HG02678 (cell line): ENCODE data around the gene ACBD3.
"Not testable (repeated sequence)": the region's sequence is repeated elsewhere in the genome, so short reads cannot be mapped to it uniquely, and the experiment has no call there.

Experiments used
- ATAC-seq: cut with Tn5 transposase; IDR thresholded peaks from one replicate; pipeline ENCODE4 v1.9.1; 2021; ENCODE audit warnings: mild to moderate bottlenecking, moderate library complexity; ENCODE audit not compliant: unreplicated experiment

ACBD3 gene

DNA sequence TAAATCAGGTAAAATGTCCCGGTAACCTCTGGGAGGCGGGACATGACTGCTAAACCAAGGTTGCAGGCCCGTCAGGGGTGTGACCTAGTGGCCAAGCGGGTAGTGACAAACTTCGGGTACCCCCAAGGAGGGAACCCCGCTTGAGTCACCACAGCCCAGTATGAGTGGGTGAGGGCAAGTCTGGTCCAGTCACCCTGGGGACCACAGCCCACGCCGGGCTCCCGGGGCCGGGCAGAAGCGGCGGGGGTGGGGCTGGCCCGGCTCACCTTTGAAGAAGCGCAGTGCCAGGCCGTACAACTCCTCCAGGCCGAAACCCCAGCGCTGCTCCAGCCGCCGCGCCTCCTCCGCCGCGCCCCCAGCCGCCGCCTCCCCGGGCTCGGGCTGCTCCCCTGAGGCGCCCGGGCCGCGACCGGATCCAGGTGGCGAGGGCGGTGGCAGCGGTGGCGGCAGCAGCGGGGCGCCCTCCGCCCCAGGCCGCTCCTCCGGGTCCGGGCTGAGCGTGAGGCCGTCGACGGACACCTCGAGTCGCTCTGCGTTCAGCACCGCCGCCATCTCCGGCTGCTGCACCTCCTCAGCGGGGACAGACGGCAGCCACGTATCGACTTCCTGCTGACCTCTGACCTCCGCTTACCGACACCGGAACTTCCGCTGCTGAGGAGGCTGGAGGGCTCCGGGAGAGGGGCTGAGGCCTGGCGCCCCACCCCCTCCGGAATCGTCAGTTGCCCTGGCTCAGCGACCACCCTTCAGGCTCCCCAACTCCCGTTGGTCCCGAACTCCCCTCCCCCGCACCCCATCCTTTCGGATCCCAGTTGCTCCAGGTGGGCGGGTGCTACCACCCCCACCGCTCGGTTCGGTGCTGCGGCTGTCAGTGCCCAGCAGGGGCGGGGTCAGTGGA lies at the start of gene ACBD3:
Gene ACBD3 (minus strand): TSS at position 618 of the 895 bp plus-strand sequence. CDS start 66 bp downstream, at position 552.
- ATAC-seq = peak; percentile 95

DNA sequence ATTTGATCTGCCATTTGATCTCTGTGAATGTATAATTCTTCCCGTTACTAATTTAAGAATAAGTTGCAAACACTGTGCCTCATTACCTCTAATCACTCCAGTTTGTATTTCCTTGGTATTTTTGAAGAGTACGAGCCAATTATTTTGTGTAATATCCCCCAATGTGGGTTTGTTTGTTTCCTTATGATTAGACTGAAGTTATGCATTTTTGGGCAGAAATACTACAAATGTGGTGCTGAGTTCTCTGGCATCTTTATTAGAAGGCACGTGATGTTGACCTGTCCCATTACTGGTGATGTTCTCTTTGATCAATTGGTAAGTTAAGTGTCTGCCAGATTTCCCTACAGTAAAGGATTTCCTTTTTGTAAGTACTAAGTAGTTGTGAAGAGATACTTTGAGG lies 47.3 kb upstream of the ACBD3 start:
- ATAC-seq = no peak

DNA sequence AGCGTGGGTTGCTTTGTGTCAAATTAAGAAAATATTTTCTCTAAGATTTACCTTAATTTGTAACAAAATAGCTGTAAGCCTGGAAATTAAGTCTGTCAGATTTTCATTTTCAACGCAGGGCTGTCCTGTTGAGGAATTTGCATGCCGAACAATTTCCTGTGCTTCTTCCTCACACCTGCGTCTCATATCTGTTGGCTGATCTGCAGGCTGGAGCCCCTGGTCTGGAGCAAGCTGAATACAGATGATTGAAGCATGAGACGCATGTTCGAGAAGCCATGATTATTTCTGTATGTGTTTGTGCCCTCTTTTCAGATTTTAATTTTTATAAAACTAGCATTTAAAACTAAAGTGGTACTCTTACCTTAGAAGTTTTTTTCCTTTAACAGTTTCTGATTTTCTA lies 46.8 kb upstream of the ACBD3 start:
- peak; percentile 78 for ATAC-seq

DNA sequence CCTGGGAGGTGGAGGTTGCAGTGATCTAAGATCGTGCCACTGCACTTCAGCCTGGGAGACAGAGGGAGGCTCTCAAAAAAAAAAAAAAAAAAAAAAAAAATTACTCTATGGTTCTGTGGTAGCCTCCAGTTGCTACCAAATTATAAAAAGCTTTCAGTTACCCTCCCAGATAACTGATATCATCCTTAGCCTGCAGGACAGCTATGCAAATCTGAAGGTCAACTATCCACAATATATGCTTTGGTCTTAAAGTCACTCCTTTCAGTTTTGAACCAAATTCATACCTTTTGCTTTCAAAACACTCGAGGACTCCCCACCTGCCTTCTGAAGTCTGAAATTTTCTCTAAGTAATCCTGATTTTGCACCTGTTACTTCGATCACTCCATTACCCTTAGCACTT lies 40.1 kb upstream of the ACBD3 start:
- no peak for ATAC-seq

DNA sequence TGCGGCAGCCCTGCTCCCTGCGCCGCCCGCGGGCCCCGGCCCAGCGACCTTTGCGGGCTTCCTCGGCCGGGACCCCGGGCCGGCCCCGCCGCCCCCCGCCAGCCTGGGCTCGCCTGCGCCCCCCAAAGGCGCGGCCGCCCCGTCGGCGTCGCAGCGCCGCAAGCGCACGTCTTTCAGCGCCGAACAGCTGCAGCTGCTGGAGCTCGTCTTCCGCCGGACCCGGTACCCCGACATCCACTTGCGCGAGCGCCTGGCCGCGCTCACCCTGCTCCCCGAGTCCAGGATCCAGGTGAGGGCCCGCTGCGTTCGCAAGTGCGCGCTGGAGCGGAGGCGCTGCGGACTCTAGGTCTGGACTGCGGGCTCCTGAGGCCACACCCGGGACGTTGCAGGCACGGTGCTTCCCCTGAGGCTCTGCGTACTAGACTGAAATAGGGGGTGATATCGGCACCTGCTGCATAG lies 37.3 kb upstream of the ACBD3 start:
- ATAC-seq = peak; percentile 75

DNA sequence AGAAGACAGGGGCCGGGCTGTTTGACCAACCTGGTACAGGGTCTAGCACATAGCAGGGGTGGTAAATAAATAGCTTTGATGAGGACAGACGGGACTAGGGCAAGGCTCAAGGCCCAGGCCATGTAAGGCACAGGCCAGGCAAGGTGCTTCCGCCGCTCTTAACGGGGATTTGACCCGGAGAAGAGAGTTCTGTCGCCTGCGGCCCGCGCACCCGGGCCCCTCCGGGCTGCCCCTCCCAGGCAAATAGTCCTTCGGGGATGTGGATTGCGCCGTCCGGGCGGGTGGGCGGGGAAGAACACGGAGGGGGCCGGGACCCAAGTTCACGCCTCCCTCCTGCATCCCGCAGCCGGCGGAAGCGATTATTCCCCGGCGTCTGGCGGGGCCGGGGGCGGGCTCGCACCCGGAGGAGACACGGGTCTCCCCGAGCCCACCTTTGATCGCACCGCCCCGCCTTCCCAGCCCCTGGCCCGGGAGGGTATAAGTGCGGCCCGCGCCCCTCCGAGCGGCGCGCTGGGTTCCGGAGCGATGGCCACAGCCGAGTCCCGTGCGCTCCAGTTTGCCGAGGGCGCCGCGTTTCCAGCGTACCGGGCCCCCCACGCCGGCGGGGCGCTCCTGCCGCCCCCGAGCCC lies 36.7 kb upstream of the ACBD3 start, which contains the start of gene MIXL1:
Gene MIXL1 (plus strand): TSS at position 508 of the 629 bp plus-strand sequence. CDS start 18 bp downstream, at position 526.
- peak; percentile 40 for ATAC-seq

DNA sequence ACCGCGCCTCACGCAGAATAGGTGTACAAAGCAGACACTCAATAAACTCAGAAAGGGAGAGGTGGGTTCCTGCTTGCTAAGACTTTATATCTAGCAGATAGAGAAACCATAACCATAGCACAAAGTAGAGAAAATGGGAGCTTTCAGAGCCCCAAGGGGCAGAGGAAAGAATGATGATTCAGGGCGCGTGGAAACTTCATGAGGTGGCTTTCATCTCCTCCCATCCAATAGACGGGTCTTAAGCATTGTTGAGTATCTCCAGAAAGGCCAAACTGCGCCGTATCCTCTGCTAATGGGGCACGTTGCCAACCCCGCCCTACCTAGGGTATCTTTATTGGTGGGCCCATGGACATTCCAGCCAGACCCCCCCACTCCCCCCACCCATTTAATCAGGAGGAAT lies 36.1 kb upstream of the ACBD3 start:
- ATAC-seq = no peak

DNA sequence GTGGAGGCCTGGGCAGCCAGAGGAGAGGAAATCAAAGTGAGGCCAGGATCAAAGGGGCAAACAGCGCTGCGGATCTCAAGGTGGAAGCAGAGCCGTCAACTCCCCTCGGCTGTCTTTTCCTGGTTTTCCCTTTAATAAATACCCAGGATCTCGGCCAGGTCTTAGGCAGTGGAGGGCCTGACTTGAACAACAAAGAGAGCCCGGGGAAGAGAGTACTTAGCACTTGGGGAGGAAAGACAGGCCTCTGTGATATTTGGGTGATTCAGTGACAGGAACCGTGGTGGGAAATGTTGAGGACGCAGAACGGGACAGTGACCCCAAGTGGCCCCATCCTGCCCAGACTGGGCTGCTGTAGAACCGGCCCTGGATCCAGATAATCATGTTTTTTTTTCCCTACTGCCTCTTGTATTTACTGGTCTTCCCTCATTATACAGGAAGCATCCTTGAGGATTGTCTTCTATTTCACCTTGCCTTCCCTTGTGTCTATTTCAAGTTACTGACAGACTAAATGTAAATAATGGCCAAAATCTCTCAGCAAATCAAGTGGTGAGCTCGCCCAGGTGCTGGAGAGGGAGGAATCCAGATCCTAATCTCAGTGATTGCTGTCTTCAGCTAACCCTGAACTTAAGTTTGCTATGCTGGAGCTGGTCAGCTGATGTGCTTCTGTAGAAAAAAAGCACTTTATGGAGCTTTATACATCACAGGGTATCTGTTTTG lies 34.1 kb upstream of the ACBD3 start:
- ATAC-seq = no peak

DNA sequence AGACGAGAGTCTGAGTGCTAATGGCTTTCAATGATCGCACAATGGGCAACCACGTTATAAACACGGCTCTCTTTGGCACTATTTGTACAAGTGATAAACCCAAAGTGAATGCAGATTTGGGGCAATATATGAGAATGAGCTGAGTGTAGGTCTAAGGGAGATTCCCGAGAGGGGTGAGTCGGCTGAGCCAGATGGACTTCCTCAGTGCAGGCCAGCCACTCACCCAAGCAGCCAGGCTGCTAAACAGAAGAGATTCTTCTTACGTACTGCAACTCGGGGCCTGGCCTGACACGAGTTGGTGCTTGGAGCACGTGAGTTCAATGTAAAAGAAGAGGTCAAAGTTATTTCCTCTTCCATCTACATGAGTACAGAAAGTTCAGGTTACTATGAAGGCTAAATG lies 30.7 kb upstream of the ACBD3 start:
- no peak for ATAC-seq

DNA sequence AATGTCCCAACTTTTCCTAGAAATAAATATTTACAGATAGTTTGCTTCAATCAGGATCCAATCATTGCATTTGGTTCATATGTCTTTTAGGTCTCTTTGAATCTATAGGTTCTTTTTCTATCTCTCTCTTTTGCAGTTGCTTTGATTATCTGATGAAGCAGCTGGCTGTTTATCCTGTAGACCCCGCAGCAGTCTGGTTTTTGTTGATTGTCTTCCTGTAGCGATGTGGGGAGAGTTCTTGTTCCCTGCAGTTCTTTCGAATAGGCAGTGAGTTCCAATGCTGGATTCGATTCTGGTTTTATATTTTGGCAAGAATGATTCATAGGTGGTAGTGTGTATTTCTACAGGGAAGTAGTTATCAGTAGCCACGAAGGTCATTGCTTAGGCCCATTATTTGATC lies 29.5 kb upstream of the ACBD3 start:
- no peak for ATAC-seq

DNA sequence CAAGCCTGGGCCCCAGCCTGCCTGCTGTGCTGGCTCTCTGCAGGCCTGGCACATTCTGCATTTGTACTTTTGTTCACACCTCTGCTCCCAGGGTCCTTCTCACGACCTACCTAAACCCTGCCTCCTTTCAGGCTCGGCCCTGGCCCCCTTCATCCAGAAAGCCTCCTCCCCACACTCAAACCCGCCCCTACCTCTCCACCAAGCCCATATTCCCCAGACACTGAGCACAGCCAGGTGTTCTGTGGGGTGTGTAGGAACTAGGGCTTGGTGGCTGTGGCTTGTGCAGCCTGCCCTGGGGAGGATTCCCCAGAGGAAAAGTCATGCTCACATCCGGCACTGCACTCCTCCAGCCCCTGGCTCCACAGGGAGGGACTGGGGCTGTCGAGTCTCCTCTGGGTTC lies 28.7 kb upstream of the ACBD3 start:
- ATAC-seq = no peak

DNA sequence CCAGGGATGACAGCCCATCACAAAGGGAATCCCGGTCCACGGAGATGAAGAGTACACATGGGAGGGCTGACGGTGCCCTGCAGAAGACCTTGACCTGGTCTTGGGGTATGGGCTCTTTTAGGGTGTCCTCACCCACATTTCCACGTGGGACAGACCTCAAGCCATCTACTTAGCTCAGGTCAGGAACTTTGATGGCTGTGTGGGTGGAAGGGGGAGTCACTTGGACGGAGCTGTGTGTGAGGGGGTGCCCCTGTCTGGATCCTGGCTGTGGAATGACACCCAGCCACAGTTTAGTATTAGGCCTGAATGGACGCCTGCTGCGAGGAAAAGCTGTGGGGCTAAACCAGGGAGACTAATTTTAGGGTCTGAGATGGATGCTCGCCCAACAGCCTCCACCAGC lies 26.0 kb upstream of the ACBD3 start:
- ATAC-seq = no peak

DNA sequence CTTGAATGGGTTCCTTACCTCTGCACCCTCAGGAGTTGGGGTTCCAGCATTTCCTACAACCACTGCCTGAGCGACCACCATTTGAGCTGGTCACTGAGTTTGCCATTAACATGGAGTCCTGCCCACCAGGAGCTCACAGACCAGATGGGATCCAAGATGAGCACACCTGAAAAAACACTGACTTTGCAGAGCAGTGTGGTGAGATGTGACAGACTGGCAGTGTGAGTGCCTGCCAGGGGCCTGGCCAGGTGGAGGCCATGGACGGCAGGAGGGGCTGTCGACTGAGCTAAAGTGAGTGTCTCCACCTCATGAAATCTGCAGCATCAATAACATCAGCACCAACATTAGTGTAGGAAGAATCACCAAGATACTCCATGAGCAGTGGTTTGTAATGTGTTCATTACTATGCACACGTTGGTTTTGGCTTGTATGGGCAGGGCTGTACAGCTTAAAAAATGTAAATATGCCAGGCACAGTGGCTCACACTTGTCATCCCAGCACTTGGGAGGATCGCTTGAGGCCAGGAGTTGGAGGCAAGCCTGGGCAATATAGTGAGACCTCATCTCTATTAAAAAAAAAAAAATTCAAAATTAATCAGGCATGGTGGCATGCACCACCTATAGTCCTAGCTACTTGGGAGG lies 24.8 kb upstream of the ACBD3 start:
- ATAC-seq = no peak

DNA sequence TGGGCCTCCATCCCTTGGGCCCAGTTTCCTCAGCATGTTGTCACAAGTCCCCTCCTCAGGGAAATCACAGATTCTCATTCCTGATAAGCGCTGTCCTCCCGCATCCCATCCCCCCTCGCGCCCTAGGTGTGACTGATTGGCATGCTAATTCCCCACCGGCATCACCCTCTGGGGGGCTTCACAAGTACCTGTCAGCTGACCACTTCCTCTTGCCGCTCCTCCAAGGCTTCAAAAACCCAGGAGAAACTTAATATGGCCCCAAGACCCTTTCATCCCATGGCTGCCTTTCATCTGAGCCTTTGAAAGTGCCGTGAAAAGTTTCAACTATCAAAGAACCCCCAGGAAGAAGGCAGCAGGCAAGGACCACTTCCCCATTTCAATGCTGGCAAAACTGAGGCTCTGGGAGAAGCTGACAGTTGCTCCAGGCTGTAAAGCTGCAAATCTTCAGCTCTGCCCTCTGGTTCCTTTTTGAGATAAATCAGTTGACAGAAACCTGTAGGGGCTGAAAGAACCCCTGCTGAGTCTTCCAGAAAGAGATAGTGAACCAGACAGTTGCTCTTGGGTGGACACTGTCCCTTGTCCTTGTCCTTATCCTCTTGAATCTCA lies 24.1 kb upstream of the ACBD3 start:
- no peak for ATAC-seq

DNA sequence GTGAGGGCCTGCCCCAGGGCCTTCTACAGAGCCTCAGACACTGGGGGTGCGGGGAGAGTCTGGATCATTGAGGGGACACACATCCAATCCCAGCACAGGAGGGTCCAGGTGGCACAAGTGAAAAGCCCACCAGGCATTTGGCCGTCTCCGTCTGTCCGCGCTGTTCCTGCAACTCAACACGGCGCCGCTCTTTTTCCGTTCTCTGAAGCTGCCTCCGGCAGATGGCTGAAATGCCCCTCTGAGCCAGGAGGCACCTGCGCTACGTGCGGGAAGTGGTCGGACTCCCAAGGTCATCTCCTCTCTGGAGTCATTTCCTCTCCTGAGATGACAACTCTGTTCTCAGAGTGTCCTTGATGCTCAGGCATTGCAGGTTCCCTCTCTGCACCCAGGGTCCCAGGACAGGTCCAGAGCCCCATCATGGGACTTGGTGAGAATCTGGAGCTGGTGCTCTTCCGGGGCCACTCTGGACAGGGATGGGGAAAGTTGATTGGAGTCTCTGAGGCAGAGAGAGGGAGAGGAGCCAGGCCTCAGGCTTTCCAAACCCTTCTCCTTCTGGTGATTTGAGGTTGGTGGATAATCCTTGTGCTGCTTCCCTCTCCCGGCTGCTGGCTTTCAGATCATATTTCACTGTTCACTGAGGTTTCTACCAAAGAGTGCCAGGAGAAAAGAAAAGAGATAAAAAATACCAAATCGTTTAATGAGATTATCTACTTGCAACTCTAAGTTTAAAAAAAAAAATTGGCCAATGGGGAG lies 22.9 kb upstream of the ACBD3 start:
- ATAC-seq = no peak

DNA sequence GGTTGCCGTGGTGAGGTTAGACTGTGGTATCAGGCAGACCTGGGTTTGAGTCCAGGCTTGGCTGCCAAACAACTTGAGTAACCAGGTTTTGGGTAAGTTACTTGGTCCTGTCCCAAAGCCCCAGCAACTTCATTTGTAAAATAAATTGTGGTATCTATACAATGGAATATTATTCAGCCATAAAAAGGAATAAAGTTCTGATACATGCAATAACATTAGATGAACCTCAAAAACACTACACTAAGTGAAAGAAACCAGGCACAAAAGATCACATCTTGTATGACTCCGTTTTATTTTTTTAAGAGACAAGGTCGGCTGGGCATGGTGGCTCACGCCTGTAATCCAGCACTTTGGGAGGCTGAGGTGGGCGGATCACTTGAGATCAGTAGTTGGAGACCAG lies 20.5 kb upstream of the ACBD3 start:
- ATAC-seq = no peak

DNA sequence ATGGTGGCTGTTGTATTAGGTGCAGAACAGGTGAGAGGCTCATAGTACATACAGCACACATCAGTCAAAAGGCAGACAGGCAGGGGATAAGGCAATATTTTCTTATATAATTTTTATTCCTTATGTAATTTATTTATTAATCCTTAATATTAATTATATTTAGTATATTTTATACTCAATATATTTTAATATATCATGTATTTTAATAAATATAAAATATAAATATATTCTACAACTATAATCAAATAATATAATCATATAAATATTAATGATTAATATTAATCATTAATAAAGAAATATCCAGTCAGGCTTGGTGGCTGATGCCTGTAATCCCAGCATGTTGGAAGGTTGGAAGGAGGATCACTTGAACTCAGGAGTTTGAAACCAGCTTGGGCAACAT lies 17.7 kb upstream of the ACBD3 start:
- no peak for ATAC-seq

DNA sequence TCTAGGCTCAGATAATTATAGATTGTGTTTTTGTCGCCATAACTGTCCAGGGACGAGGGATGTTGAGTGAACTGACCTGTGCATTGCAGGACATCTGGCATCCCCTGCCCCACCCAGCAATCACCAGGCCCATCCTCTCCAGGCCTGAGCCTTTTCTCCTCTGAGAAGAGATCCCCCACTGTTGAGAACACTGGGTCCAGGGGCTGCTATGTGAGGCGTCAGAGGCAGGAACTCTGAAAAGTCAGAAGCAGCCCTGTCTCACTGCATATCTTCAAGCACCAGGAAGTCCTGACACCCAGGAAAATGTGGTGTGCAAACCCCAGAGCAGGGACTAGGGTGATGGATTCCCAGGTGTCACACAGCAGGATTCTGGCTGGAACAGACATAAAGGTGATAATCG lies 17.1 kb upstream of the ACBD3 start:
- no peak for ATAC-seq

DNA sequence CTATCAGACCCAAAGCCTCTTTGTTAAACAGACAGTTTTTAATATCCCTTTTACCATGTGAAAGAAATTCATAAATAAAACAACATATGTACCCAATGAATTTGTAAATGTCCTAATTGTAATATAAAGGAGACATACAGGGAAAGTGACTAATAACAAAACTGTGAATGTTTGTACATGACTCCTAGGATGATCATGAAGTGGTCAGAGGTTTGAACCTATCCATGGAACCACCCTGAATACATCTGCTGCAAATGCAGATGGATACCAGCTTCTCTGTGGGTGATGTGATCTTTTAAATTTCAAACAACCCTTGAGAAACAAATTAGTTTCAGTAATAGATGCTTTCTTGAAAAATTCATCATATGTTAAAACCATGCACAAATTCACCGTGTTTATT lies 16.7 kb upstream of the ACBD3 start:
- no peak for ATAC-seq

DNA sequence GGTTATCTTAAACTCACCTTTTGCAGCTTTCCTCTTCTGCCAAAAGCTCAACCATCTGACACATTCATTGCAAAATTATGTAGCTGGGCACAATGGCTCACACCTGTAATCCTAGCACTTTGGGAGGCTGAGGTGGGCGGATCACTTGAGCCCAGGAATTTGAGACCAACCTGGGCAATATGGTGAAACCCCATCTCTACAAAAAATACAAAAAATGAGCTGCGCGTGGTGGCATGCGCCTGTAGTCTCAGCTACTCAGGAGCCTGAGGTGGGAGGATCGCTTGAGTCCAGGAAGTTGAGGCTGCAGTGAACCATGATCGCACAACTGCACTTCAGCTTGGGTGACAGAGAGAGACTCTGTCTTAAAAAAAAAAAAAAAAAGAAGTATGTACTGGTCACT lies 16.1 kb upstream of the ACBD3 start:
- ATAC-seq = not testable (repeated sequence)
